HG02678 (cell line): ENCODE measurements around the gene CFAP61.

Experiments used
- ATAC-seq: cut with Tn5 transposase; IDR thresholded peaks from one replicate; pipeline ENCODE4 v1.9.1; 2021; ENCODE audit warnings: mild to moderate bottlenecking, moderate library complexity; ENCODE audit not compliant: unreplicated experiment

CFAP61 gene

GRCh38 chr20:20267685-20268370 lies 215.5 kb downstream of the CFAP61 start:
- ATAC-seq = no peak

GRCh38 chr20:20271271-20271670 lies 218.9 kb downstream of the CFAP61 start:
- no peak for ATAC-seq

DNA sequence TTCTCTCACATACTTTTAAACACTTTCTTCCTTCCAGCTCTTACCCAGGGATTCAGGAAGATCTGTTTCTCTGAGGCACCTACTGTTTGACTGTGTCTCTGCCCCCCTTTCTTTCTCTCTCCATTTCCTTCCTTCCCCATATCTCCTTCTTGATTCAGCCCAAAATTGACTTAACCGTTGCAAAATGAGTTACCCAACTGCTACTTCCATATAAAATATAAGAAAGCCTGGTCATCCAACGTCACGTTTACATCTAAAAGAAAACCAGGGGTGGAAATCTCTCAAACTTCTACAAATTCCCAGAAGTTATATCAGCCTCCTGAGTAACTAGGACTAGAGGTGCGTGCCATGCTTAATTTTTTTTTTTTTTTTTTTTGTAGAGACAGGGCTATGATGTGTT lies 220.4 kb downstream of the CFAP61 start:
- no peak for ATAC-seq

GRCh38 chr20:20273286-20273685 lies 221.0 kb downstream of the CFAP61 start:
- no peak for ATAC-seq

DNA sequence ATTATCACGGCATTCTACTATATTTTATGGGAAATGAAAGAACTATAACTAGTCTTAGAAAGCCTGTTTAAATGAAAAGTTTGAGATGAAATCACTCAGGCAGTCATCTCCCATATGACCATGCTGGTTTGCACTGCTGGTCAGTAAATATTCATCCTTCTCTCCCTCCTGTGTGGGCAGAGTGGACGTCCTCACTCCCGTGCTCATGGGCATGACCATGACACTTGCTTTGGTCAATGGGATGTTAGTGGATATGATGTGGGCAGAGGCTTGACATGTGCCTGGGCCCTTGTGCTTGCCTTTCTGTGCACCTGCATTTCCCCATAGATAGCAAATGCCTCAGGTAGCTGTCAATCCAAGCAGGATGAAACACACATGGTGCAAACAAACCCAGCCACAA lies 222.5 kb downstream of the CFAP61 start:
- no peak for ATAC-seq

GRCh38 chr20:20275636-20276035 lies 223.3 kb downstream of the CFAP61 start:
- no peak for ATAC-seq

- ATAC-seq = no peak
These were observed 224.6 kb downstream of the CFAP61 start for GRCh38 chr20:20276811-20277530.

DNA sequence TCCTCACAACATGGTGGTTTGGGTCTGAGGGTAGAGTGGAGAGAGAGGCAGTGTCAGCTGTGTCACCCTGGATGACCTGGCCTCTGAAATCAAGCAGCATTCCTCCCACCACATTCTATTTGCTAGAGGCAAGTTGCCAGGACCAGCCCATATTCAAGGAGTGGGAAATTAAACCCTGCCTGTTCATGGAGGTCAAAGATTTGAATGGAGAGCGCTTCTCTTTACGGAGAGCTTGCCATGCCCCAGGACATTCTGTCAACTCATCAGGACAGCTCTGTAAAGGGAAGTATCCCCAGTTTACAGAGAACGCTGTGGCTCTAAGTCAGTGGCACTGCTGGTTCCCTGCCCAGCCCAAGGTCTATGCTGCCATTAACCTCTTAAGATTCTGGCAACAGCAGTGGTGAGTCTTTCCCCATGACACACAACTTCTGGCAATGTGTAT lies 225.6 kb downstream of the CFAP61 start:
- ATAC-seq = no peak

DNA sequence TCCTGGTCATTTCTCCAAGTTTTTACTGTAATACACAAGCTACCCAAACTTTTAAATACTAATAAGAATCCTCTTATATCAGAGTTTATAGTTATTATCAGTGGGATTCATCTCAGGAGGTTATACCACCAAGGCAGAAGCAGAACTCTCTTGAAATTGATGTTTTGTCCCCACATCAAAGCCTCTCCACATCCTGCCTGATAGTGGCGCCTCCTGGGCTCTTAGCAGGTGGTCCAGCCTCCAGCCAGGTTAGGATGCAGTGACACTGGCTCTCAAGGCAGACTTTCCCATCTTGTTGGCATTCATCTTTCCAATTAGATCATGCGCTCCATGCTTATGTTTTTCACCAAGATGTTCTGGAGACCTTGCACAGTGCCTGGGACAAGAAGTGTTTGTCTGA lies 233.7 kb downstream of the CFAP61 start:
- no peak for ATAC-seq

DNA sequence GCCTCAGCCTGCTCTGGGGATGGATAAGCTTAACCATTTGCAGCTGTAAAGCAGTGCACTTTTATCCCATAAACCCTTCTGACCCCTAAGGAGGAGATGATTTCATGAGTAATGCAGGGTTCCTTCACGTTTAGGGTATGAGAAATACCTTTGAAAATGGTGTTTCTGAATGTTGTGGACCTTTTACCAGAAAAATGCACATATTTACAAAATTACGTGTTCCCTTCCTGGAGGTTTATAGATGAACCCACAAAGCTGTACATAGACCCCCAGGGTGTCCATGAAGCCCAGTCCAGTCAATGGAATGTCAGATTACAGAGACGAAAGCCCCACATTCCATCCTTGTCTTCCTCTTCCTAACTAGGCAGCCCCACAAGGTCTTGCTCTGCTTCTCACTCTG lies 237.0 kb downstream of the CFAP61 start:
- ATAC-seq = no peak

DNA sequence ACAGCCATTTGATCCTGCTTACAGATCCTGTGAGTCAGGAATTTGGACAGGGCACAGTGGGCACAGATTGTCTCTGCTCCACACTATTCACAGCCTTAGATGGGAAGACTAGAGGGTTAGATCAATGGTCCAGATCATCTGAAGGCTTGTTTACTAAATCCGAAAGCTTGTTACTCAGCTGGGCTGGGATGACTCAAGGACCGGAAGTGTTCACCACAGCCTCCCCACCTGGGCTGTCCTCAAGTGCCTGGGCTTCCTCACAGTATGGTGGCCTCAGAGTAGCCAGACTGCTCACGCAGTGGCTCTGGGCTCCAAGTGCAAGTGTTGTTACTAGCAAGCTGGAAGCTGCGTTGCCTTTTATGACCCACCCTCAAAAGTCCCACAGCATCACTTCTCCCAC lies 240.1 kb downstream of the CFAP61 start:
- no peak for ATAC-seq

DNA sequence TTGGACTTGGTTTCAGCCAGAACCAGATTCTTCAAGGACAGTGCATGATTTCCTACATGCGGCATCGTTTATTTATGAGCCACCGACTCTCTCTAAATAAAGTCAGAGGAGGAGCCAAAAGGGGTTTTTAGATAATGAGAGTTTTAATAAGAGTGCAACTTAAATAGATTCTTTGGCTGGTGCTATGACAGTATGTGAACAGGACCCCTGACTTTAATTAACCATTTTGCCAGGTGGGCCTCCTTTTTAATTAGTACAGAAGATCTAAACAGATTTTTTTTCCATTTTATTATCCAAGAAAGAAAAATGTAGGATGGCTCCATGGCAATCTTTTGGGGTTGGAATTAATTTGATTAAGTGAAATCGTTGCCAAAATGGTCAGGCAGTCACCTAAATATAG lies 240.8 kb downstream of the CFAP61 start:
- no peak for ATAC-seq

DNA sequence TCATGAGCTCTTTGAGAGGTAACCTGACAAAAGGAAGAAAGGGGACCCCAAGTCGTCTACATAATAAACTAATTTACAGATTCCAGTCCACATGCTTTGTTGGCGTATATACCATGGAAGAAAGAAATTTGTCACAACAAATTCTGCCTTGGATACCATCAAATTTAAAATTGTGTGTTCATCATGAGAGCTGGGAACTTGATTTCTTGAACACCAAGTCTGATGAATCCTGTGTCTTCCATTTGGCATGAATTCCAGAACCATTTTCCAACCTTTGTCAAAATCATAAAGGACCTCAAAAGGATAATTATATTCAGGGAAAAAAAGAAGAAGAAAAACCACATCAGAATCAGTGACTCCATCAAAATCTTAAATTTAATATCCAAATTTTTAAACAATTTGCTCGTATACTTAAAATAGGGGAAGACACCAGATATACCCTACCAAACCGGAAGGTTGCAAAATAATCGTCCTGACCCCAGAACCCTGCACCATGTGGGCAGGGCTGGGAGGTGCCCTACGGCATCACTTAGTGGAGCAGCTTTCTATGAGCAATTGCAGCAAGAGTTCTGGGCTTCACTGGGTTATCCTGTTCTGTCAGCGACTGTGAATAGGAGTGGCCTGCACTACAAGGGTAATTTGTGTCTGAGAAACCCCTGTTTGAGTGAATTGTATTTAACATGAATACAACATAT lies 241.5 kb downstream of the CFAP61 start:
- no peak for ATAC-seq

- no peak for ATAC-seq
These were observed 243.5 kb downstream of the CFAP61 start for GRCh38 chr20:20295621-20296498.

DNA sequence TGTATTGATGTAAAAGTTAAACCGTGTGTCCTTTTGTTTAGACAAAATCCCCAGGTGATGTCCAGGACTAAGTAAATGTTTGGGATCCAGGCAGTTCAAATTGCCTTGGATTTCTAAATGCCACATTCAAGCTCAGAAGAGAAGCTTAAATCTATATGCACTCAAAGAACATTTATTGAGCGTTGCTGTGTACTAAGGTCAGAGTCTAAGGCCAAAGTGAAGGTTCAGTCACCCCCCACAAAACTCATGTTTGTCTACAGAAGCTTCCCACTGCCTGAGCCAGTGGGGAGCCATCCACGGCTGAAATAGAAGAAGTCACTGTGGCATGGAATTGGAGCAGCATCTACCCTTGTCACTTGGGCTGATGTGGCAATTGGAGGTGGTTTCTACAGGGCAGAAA lies 244.8 kb downstream of the CFAP61 start:
- ATAC-seq = no peak

GRCh38 chr20:20297752-20298151 lies 245.4 kb downstream of the CFAP61 start:
- no peak for ATAC-seq

DNA sequence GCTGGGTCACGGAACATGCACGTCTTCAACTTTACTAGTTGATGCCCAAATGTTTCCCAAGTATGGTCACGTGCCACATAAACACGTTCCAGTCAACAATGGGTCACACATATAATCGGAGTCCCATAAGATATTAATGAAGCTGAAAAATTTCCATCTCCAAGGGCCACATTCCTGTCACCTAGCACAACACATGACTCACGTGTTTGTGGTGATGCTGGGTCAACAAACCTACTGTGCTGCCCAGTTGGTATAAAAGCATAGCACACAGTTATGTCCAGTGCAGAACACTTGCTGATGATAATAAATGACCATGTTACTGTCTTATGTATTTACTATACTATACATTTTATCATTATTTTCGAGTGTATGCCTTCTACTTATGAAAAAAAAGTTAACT lies 247.6 kb downstream of the CFAP61 start:
- no peak for ATAC-seq

GRCh38 chr20:20303320-20303719 lies 251.0 kb downstream of the CFAP61 start:
- ATAC-seq = no peak

DNA sequence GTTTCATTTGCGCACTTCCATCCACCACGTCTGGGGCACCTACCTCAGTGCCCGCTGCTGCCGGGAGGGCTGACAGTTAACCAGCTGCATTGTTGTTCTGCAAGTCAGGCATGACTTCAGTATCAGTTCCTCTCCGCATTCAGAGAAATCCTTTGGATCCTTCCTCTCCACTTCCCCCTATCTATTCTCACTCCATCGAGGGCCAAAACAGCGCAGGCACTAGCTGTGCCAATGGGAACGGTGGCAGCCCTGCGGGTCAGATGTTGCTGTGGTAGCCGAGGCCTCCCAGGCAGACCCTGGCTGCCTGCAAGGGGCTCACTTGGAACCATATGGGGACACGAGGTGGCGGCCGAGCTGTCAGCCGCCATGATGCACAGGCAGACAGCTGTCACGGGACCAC lies 251.4 kb downstream of the CFAP61 start:
- no peak for ATAC-seq

DNA sequence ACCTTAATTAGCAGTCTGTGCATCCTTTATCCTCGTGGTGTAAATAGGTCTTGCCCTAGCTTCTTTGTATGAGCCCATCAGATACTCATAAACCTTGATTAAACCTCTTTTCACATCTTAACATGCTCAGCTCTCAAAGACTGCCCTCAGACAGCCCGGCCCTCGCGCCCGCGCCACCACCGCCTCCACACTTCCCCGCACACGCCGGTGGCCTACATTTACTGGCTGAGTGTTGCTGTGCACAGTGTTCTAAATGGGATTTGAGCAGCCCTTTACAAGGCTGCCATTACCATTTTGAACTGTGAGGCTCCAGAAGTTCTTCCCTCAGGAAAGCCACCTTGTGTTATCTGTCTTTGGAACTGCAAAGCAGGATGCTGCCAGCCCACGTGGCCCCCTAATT lies 252.6 kb downstream of the CFAP61 start:
- no peak for ATAC-seq

- ATAC-seq = no peak
These were observed 260.2 kb downstream of the CFAP61 start for GRCh38 chr20:20312562-20312961.
